Epithelial cell of esophagus (primary cell): ENCODE data around the gene RANBP17.
"Not testable (repeated sequence)": the region's sequence is repeated elsewhere in the genome, so short reads cannot be mapped to it uniquely, and the experiment has no call there.

Source experiments
- DNase-seq: peaks from one replicate; pipeline ENCODE4 v3.0.0; 2010; ENCODE audit warnings: low read depth
- H3K4me3 ChIP-seq: 2 replicates; pipeline ENCODE4 v1.5.1; 2011; ENCODE audit warnings: mild to moderate bottlenecking, low read length, control low read depth
- TF ChIP-seq, protein P1 (sequence below): IDR thresholded peaks from 2 replicates; pipeline ENCODE4 v1.5.1; 2011; ENCODE audit warnings: low read depth, mild to moderate bottlenecking, low read length, control low read depth, inconsistent platforms; ENCODE audit not compliant: insufficient read depth; ENCODE audit errors: missing control alignments

Gene RANBP17

DNA sequence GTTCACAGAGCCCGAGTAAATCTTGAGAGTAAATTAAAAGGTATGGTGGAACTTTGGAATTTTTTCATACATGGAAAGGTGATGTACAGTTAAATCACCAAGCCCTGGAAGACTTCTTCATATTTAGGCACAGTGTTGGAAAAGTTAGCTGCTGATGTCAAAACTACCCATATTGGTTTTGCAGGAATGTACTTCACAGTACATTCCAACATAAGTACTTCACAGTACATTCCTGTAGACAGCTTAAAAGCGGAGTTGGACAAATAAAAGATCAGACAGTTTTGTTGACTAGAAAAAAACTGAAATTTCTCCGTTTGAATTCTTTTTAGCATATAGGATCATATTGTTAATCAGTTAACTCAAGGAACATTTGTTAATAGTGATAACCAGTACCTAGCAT lies 1.8 kb downstream of the RANBP17 start:
- TF ChIP-seq, protein P1, sequence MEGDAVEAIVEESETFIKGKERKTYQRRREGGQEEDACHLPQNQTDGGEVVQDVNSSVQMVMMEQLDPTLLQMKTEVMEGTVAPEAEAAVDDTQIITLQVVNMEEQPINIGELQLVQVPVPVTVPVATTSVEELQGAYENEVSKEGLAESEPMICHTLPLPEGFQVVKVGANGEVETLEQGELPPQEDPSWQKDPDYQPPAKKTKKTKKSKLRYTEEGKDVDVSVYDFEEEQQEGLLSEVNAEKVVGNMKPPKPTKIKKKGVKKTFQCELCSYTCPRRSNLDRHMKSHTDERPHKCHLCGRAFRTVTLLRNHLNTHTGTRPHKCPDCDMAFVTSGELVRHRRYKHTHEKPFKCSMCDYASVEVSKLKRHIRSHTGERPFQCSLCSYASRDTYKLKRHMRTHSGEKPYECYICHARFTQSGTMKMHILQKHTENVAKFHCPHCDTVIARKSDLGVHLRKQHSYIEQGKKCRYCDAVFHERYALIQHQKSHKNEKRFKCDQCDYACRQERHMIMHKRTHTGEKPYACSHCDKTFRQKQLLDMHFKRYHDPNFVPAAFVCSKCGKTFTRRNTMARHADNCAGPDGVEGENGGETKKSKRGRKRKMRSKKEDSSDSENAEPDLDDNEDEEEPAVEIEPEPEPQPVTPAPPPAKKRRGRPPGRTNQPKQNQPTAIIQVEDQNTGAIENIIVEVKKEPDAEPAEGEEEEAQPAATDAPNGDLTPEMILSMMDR: no peak
- no peak for DNase-seq
- no peak overlapping the region for H3K4me3 ChIP-seq

DNA sequence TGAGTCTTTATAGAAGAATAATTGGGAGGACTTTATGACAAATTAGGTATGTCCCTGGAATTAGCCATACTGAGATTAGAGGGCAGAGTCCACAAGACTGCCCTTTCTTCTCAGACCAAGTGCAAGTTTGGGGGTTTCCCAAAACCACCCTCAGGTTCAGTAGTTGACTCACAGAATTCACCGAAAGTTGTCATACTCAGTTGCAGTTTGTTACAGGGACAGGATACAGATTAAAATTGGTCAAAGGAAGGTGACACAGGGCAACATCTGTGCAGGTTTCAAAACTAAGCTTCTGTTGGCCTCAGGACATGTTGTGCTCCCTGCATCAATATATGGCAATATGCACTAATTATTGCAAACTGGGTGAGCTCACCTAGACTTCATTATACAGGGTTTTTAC lies 3.8 kb downstream of the RANBP17 start:
- no peak for DNase-seq
- TF ChIP-seq, protein P1: no peak
- no peak overlapping the region for H3K4me3 ChIP-seq

DNA sequence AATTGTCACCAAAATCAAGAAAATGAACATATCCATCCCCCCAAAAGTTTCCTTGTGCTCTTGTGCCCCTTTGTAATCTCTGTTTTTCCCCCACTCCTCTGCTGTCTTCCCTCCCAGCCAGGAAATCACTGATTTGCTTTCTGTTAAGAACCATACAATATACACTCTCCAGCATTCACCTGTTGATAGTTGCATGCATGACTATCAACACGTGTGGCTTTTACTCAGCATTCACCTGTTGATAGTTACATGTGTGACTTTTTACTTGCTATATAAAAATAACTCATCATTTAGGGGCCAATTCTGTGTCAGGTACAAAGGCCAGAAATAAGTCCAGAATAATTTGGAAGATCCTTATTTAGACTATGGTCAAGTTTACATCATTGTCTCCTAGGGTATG lies 6.0 kb downstream of the RANBP17 start:
- no peak for DNase-seq
- TF ChIP-seq, protein P1: no peak

DNA sequence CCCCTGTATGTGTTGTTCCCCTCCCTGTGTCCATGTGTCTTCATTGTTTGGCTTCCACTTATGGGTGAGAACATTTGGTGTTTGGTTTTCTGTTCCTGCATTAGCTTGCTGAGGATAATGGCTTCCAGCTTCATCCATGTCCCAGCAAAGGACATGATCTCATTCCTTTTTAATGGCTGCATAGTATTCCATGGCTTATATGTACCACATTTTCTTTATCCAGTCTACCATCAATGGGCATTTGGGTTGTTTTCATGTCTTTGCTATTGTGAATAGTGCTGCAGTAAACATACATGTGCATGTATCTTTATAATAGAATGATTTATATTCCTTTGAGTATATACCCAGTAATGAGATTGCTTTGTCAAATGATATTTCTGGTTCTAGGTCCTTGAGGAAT lies 8.6 kb downstream of the RANBP17 start:
- not testable (repeated sequence) for DNase-seq, H3K4me3 ChIP-seq

More for the DNA sequence above, 6.0 kb downstream of the RANBP17 start:
- no peak overlapping the region for H3K4me3 ChIP-seq

DNA sequence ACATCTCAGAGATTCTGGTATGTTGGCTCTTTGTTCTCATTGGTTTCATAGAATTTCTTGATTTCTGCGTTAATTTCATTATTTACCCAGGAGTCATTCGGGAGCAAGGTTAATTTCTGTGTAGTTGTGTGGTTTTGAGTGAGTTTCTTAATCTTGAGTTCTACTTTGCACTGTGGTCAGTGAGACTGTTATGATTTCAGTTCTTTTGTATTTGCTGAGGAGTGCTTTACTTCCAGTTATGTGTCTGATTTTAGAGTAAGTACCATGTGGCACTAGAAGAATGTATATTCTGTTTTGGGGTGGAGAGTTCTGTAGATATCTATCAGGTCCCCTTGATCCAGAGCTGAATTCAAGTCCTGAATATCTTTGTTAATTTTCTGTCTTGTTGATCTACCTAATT lies 12.2 kb downstream of the RANBP17 start:
- no peak overlapping the region for H3K4me3 ChIP-seq
- TF ChIP-seq, protein P1: no peak
- DNase-seq: no peak

DNA sequence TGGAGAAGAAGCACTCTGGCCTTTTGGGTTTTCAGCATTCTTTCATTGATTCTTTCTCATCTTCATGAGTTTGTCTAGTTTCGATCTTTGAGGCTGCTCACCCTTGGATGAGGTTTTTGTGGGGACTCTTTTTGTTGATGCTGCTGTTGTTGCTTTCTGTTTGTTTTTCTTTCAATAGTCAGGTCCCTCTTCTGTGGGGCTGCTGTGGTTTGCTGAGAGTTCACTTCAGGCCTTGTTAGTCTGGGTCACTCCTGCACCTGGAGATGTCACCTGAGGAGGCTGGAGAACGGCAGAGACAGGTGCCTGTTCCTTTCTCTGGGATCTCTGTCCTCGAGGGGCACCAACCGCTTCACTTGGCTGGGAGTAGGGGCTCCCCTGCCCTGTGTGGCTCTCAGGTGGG lies 14.0 kb downstream of the RANBP17 start:
- DNase-seq: no peak
- H3K4me3 ChIP-seq: no peak overlapping the region
- TF ChIP-seq, protein P1: no peak

DNA sequence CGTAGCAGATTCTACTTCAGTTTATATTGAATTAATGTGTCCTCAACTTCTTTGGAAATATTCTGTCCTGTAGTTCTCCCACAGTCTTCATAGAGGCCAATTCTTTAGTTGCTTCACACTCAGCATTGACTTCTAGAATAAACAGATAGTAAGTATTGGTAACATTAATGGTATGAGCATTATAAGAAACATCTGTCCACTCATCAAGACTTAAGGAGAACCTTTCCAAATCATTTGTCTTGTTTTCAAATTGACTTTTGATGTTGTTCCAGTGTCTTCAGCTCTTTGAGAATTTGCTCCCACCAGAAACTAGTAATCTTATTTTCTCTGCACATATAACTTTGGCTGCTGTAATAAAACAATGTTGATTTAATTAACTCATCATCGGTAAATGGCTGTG lies 18.3 kb downstream of the RANBP17 start:
- TF ChIP-seq, protein P1: no peak

DNA sequence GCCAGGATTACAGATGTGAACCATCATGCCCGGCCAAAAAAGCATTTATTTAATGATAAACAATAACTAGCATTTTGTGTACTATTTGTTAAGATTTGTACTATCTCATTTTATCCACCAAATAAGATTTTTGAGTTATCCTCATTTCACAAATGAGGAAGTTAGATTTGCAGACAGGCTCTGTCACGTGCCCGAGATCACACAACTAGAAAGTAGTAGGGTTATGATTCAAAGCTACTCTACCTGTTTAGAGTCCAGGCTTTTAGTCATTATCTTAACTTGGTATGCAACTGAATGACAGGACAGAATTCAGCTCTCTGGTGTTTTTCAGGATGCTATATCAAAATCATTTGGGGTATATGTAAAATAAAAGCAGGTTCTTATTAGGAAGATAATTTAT lies 20.5 kb downstream of the RANBP17 start:
- peak; percentile 75 for DNase-seq
- TF ChIP-seq, protein P1: no peak

More for the DNA sequence above, 18.3 kb downstream of the RANBP17 start:
- DNase-seq: no peak
- no peak overlapping the region for H3K4me3 ChIP-seq

More for the DNA sequence above, 20.5 kb downstream of the RANBP17 start:
- H3K4me3 ChIP-seq: no peak overlapping the region
